GM19468 (cell line): ENCODE measurements around the gene RSU1.

Source experiments
- ATAC-seq: cut with Tn5 transposase; IDR thresholded peaks from one replicate; pipeline ENCODE4 v1.9.1; 2021; ENCODE audit warnings: mild to moderate bottlenecking, moderate library complexity, moderate number of reproducible peaks; ENCODE audit not compliant: unreplicated experiment; ENCODE audit errors: extremely low read depth

The RSU1 gene

GRCh38 chr10:16748749-16749148 is 68.5 kb downstream of the RSU1 start:
- ATAC-seq, result no peak

GRCh38 chr10:16746856-16747255 is 70.4 kb downstream of the RSU1 start:
- no peak for ATAC-seq

GRCh38 chr10:16745061-16745460 is 72.2 kb downstream of the RSU1 start:
- ATAC-seq, result no peak

- ATAC-seq, result no peak
Measured at GRCh38 chr10:16742165-16742960, 74.9 kb downstream of the RSU1 start.

GRCh38 chr10:16741540-16741939 is 75.7 kb downstream of the RSU1 start:
- no peak for ATAC-seq

- ATAC-seq, result no peak
Measured at GRCh38 chr10:16737420-16737819, 79.8 kb downstream of the RSU1 start.

- no peak for ATAC-seq
Measured at GRCh38 chr10:16735671-16736070, 81.6 kb downstream of the RSU1 start.

- ATAC-seq, result no peak
Measured at GRCh38 chr10:16732376-16732775, 84.8 kb downstream of the RSU1 start.

- ATAC-seq, result no peak
Measured at GRCh38 chr10:16728266-16728665, 89.0 kb downstream of the RSU1 start.

- ATAC-seq, result no peak
Measured at GRCh38 chr10:16727666-16728065, 89.6 kb downstream of the RSU1 start.

- ATAC-seq, result no peak
Measured at GRCh38 chr10:16724509-16724908, 92.7 kb downstream of the RSU1 start.

GRCh38 chr10:16720812-16721211 is 96.4 kb downstream of the RSU1 start:
- no peak for ATAC-seq

- no peak for ATAC-seq
Measured at GRCh38 chr10:16717622-16718395, 99.4 kb downstream of the RSU1 start.

- no peak for ATAC-seq
Measured at GRCh38 chr10:16716051-16716450, 101.2 kb downstream of the RSU1 start.

GRCh38 chr10:16713290-16713689 is 103.9 kb downstream of the RSU1 start:
- ATAC-seq, result no peak

GRCh38 chr10:16712883-16713282 is 104.3 kb downstream of the RSU1 start:
- no peak for ATAC-seq

- no peak for ATAC-seq
Measured at GRCh38 chr10:16700331-16700730, 116.9 kb downstream of the RSU1 start.

- no peak for ATAC-seq
Measured at GRCh38 chr10:16699435-16700057, 117.7 kb downstream of the RSU1 start.

- ATAC-seq, result no peak
Measured at GRCh38 chr10:16698461-16698860, 118.8 kb downstream of the RSU1 start.

GRCh38 chr10:16690417-16690816 is 126.8 kb downstream of the RSU1 start:
- no peak for ATAC-seq

GRCh38 chr10:16689696-16690095 is 127.5 kb downstream of the RSU1 start:
- no peak for ATAC-seq
